Chondrocyte (in vitro differentiated cells): ENCODE data around the gene GIPC2. TPM values are rescaled to one million over a fixed set of nuclear protein-coding genes. Genes with fewer than 3 reads are reported as not detected.

Experiments
- DNase-seq: peaks from one replicate; pipeline ENCODE4 v3.0.0; 2021; ENCODE audit warnings: mixed read lengths, low spot score
- H3K27ac Mint-ChIP-seq: one replicate; pipeline ENCODE4 v1.8.0; 2021; ENCODE audit warnings: mild to moderate bottlenecking, moderate library complexity, mixed read lengths; ENCODE audit not compliant: unreplicated experiment
- H3K27me3 Mint-ChIP-seq: 2 replicates; pipeline ENCODE4 v1.8.0; 2021; ENCODE audit warnings: low read depth, mixed read lengths
- H3K36me3 Mint-ChIP-seq: 2 replicates; pipeline ENCODE4 v1.8.0; 2021; ENCODE audit warnings: low read depth, mixed read lengths
- H3K4me1 Mint-ChIP-seq: 2 replicates; pipeline ENCODE4 v1.8.0; 2021; ENCODE audit warnings: low read depth, mild to moderate bottlenecking, mixed read lengths
- H3K4me3 Mint-ChIP-seq: one replicate; pipeline ENCODE4 v1.8.0; 2021; ENCODE audit warnings: mild to moderate bottlenecking, moderate library complexity, mixed read lengths; ENCODE audit not compliant: unreplicated experiment
- H3K9me3 Mint-ChIP-seq: 2 replicates; pipeline ENCODE4 v1.8.0; 2021; ENCODE audit warnings: low read depth, mixed read lengths
- CTCF ChIP-seq: fragments of 200-600 bp; sonication (generic); IDR thresholded peaks from 2 replicates; pipeline ENCODE4 v1.5.0; 2021; ENCODE audit warnings: antibody characterized with exemption, mild to moderate bottlenecking, moderate library complexity
- total RNA-seq: library from RNA; stranded (reverse); gene quantifications from 3 replicates; pipeline ENCODE4 v1.2.1, GENCODE V29; 2021

The GIPC2 gene
- total RNA-seq, 1 donor from 2014 or later, result 0.15 TPM

GRCh38 chr1:78178816-78179215, 133.1 kb downstream of the GIPC2 start:
- Mint-ChIP-seq H3K4me1 (peaks cover 7% of the 10 kb centered on the region), H3K4me3 (no peak overlapping the region), H3K9me3 (peaks cover 9% of the 10 kb centered on the region), H3K27me3 (peaks cover 18% of the 10 kb centered on the region), H3K27ac (no peak overlapping the region), H3K36me3 (no peaks in the 10 kb centered on the region)
- no peak for DNase-seq
- no peak for TF ChIP-seq CTCF

- H3K27ac Mint-ChIP-seq, result no peak overlapping the region
- peaks cover 27% of the 10 kb centered on the region for H3K27me3 Mint-ChIP-seq
- no peaks in the 10 kb centered on the region for H3K36me3 Mint-ChIP-seq
- no peak for DNase-seq
- no peaks in the 10 kb centered on the region for H3K4me1 Mint-ChIP-seq
- H3K4me3 Mint-ChIP-seq, result no peak overlapping the region
- H3K9me3 Mint-ChIP-seq, result peaks cover 9% of the 10 kb centered on the region
- no peak for TF ChIP-seq CTCF
Observed at GRCh38 chr1:78184460-78185072, 138.8 kb downstream of the GIPC2 start.

Other genes with a start within 250 kb of the GIPC2 start
- gene NEXN, start 157.3 kb upstream of the GIPC2 start, total RNA-seq, result 46.2 to 48.3 TPM (median 47.6 TPM) in 3 replicates
- gene FUBP1, start 66.9 kb upstream of the GIPC2 start, total RNA-seq, result 86.5 to 141 TPM (median 92.0 TPM) in 3 replicates
- gene DNAJB4, start 41.0 kb upstream of the GIPC2 start, total RNA-seq, result 103 to 109 TPM (median 109 TPM) in 3 replicates